Measurements from ENCODE around the gene KLHDC1.

- TF ChIP-seq CTCF (optimal IDR thresholded peaks at IDR 0.05 in 1 of 3, IDR thresholded peaks at IDR 0.05 in 1 of 3, conservative IDR thresholded peaks at IDR 0.05 in 1 of 3; ENCODE audit: extremely low read depth in 1 of 3, insufficient read depth in 2 of 3, low read length in 3 of 3), result no peak
- no peak for TF ChIP-seq EZH2 (IDR thresholded peaks at IDR 0.05; ENCODE audit: low read length)
Measured at GRCh38 chr14:49767270-49767570, 74.3 kb downstream of the KLHDC1 start.

Data from keratinocyte (primary cell).